Bronchial epithelial cell (primary cell): ENCODE results near the gene LMAN1. TPM values are rescaled to one million over a fixed set of nuclear protein-coding genes. Genes with fewer than 3 reads are reported as not detected.

Experiments used
- DNase-seq: peaks from one replicate; pipeline ENCODE4 v3.0.0-alpha.2; 2010; ENCODE audit warnings: low read depth
- FAIRE-seq: peaks from 2 replicates; lab custom pipeline; 2011; peaks lifted over from hg19 to GRCh38; lab: Jason Lieb, UNC
- H3K27me3 ChIP-seq: 2 replicates; pipeline ENCODE4 v1.5.1; 2011; ENCODE audit warnings: low read length; ENCODE audit not compliant: control insufficient read depth, insufficient read depth
- H3K36me3 ChIP-seq: 2 replicates; pipeline ENCODE4 v1.5.1; 2011; ENCODE audit warnings: low read length; ENCODE audit not compliant: control insufficient read depth, insufficient read depth
- H3K4me3 ChIP-seq: 2 replicates; pipeline ENCODE4 v1.5.1; 2011; ENCODE audit warnings: mild to moderate bottlenecking, low read depth, low read length, control low read depth
- CTCF ChIP-seq: IDR thresholded peaks from 2 replicates; pipeline ENCODE4 v1.5.1; 2011; ENCODE audit warnings: mild to moderate bottlenecking, moderate library complexity, low read length, control low read depth, inconsistent platforms; ENCODE audit not compliant: insufficient read depth, severe bottlenecking
- total RNA-seq: library from RNA; depleted of rRNA; stranded (reverse); fragments of >200 nt; gene quantifications from 2 replicates; pipeline ENCODE4 v1.2.1, GENCODE V29; 2014

LMAN1 gene, protein sequence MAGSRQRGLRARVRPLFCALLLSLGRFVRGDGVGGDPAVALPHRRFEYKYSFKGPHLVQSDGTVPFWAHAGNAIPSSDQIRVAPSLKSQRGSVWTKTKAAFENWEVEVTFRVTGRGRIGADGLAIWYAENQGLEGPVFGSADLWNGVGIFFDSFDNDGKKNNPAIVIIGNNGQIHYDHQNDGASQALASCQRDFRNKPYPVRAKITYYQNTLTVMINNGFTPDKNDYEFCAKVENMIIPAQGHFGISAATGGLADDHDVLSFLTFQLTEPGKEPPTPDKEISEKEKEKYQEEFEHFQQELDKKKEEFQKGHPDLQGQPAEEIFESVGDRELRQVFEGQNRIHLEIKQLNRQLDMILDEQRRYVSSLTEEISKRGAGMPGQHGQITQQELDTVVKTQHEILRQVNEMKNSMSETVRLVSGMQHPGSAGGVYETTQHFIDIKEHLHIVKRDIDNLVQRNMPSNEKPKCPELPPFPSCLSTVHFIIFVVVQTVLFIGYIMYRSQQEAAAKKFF
- total RNA-seq: 127 and 157 TPM in 2 replicates

DNA sequence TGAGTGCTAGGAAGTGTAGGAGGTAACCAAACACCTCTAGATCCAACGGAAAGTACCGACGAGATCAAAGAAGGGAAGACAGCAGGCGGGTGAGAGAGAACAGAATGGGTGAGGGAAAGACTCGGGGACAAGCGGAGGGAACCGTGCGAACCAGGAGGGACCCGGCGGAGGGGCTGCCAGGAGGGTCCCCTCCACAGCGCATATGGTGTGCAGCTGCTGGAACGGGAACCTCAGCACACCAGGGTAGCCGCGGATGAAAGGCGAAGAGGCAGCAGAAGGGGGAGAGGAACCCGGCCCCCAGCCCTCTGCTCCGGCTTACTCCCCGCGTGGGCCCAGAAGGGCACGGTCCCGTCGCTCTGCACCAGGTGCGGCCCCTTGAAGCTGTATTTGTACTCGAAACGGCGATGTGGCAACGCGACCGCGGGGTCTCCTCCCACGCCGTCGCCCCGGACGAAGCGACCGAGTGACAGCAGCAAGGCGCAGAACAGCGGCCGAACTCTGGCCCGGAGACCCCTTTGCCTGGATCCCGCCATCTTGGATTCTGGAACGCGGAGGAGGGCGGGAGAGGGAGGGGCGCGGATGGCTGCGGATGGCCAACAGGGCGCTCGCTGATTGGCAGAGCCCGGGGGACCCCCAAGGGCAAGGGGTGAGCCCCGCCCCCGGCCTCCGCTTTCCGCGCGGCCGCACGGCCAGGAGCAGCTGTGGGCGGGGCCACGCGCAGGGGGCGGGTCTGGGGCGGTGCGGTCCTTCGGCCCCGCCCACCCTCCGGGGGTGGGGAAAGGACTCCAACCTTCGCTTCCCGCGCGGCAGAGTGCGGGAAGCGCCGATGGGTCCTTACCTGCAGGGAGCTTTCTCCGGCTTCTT lies at the start of gene LMAN1:
TSS of gene LMAN1 (minus strand) at position 554 of the 864 bp plus-strand sequence. CDS start at position 533, 21 bp downstream.
- FAIRE-seq (no peak), DNase-seq (peak; percentile 77)
- TF ChIP-seq CTCF: no peak
- no peaks in the 10 kb centered on the region for H3K27me3 ChIP-seq
- no peaks in the 10 kb centered on the region for H3K36me3 ChIP-seq
- peak within 1 kb of the TSS; percentile 86 for H3K4me3 ChIP-seq

DNA sequence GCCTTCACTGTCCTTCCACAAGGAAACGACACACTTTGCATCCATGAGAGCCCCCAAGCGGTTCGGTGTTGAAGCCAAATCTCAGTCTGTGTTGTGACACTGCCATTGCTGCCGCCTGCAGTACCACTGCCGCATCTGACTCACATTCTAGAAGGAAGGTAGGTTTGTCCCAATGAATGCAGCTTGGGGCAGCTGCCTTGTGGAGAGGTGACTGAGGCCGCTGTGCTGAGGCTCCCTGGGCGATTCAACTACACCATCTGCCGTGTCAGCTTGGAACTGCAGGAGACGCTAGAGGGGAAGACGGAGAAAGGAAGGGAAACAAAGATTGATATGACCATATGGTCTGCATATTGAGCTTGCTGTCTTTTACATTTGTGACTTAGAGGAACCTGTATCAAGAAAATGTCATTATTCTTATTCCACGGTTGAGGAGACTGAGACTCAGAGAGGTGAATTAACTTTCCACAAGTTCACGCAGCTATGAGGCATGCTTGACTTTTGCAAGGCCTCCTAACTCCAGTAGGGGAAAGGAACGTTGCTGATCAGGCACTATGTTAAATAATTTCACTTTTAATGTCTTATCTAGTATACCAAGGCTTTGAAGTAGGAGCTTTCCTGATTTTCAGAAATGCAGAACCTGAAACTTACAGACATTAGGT lies 43.5 kb upstream of the LMAN1 start:
- peak; percentile 77 for DNase-seq
- Histone ChIP-seq H3K27me3 (no peaks in the 10 kb centered on the region), H3K4me3 (no peak overlapping the region), H3K36me3 (no peaks in the 10 kb centered on the region)
- FAIRE-seq: peak; percentile 87
- peak; percentile 97 for TF ChIP-seq CTCF

DNA sequence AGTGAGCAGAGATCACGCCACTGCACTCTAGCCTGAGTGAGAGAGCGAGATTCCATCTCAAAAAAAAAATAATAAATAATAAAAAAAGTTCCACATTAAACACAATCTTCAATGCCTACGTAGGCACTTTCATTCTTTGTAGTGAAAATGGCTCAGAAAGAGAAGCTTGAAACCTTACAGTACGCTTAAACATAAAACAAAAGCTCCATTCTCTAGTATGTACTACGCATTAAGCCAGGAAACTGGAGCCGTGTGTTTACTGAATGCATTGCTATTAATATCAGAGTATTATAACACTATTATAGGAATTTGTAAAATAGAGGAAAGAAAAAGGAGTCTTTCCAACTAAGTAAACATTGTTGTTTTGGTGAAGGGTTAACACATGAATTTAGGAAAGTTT lies 41.3 kb upstream of the LMAN1 start:
- H3K27me3 ChIP-seq: no peaks in the 10 kb centered on the region
- DNase-seq (no peak), FAIRE-seq (no peak)
- no peaks in the 10 kb centered on the region for H3K36me3 ChIP-seq
- no peak for TF ChIP-seq CTCF
- no peak overlapping the region for H3K4me3 ChIP-seq

- DNase-seq (no peak), FAIRE-seq (no peak)
- Histone ChIP-seq H3K27me3 (peaks cover 1% of the 10 kb centered on the region), H3K4me3 (no peak overlapping the region), H3K36me3 (no peaks in the 10 kb centered on the region)
- TF ChIP-seq CTCF: no peak
Observed at GRCh38 chr18:59395226-59396175, 36.4 kb upstream of the LMAN1 start.

GRCh38 chr18:59393381-59393780 lies 34.3 kb upstream of the LMAN1 start:
- no peak for FAIRE-seq
- no peak for TF ChIP-seq CTCF
- H3K36me3 ChIP-seq: no peaks in the 10 kb centered on the region
- peaks cover 1% of the 10 kb centered on the region for H3K27me3 ChIP-seq
- no peak for DNase-seq
- H3K4me3 ChIP-seq: no peak overlapping the region
